Right lobe of liver (tissue), 4 donors: Measurements from ENCODE around the gene ROR2.

Source experiments
- CTCF ChIP-seq, 4 donors: fragments of 200-600 bp in 3 of 4; fragments of 450-650 bp in 1 of 4; IDR thresholded peaks; one replicate each; pipeline versions ENCODE4 v1.5.1 to v1.8.0; 2016 to 2022; ENCODE audit warnings: antibody characterized with exemption in 4 of 4, mild to moderate bottlenecking in 2 of 4
- POLR2A ChIP-seq: fragments of 450-650 bp; IDR thresholded peaks from one replicate; pipeline ENCODE4 v1.6.1; 2017; ENCODE audit warnings: antibody characterized with exemption, mild to moderate bottlenecking
- donor health status: DM: no; HTN: no; CAD: no.
- donor health status: DM: no; HTN: no; CAD: no.
- donor health status: DM: no; HTN: yes; CAD: no.

- TF ChIP-seq CTCF (IDR thresholded peaks at IDR 0.05) = no peak
- no peak for TF ChIP-seq POLR2A
Measured at GRCh38 chr9:91802391-91802790, 147.6 kb downstream of the ROR2 start.
